Sigmoid colon (tissue), 7 donors: Measurements from ENCODE around the gene TSPAN32. TPM values are rescaled to one million over a fixed set of nuclear protein-coding genes. Genes with fewer than 3 reads are reported as not detected.

Experiments
- DNase-seq: peaks from one replicate; pipeline ENCODE4 v3.0.0-alpha.2; 2019
- H3K27ac ChIP-seq, 4 donors: fragments of 200-600 bp; sonication (generic); one replicate each; pipeline ENCODE4 v1.5.1; 2016 to 2019; ENCODE audit warnings: mild to moderate bottlenecking in 1 of 4
- H3K27me3 ChIP-seq, 3 donors: fragments of 200-600 bp; sonication (generic); one replicate each; pipeline ENCODE4 v1.5.1; 2019; ENCODE audit warnings: mild to moderate bottlenecking in 1 of 3
- H3K36me3 ChIP-seq, 4 donors: fragments of 200-600 bp; sonication (generic); one replicate each; pipeline ENCODE4 v1.5.1; 2016 to 2019
- H3K4me1 ChIP-seq, 4 donors: fragments of 200-600 bp; sonication (generic); one replicate each; pipeline ENCODE4 v1.5.1; 2017 to 2019
- H3K4me3 ChIP-seq, 4 donors: fragments of 200-600 bp; sonication (generic); one replicate each; pipeline ENCODE4 v1.5.1; 2017 to 2019; ENCODE audit warnings: mild to moderate bottlenecking in 2 of 4, moderate library complexity in 1 of 4
- H3K9me3 ChIP-seq, 4 donors: fragments of 200-600 bp in 3 of 4; sonication (generic) in 3 of 4; one replicate each; pipeline versions ENCODE4 v1.5.1 to v1.6.1; 2013 to 2019
- CTCF ChIP-seq, 4 experiments: fragments of 450-650 bp in 3 of 4; fragments of 200-600 bp in 1 of 4; IDR thresholded peaks; one replicate each; pipeline ENCODE4 v1.5.1; 2016 to 2019; ENCODE audit warnings: antibody characterized with exemption in 4 of 4, mild to moderate bottlenecking in 3 of 4, moderate library complexity in 2 of 4
- EP300 ChIP-seq, 4 donors: sonication (generic); formaldehyde crosslinking; IDR thresholded peaks; one replicate each; pipeline ENCODE4 v1.6.1; 2017; ENCODE audit warnings: antibody characterized with exemption in 4 of 4
- POLR2A ChIP-seq, 2 donors: fragments of 450-650 bp; IDR thresholded peaks; one replicate each; pipeline ENCODE4 v1.6.1; 2016; ENCODE audit warnings: antibody characterized with exemption in 2 of 2, mild to moderate bottlenecking in 2 of 2, moderate library complexity in 2 of 2
- POLR2AphosphoS5 ChIP-seq, 4 donors: sonication (generic); formaldehyde crosslinking; IDR thresholded peaks; one replicate each; pipeline ENCODE4 v1.6.1; 2017; ENCODE audit warnings: antibody characterized with exemption in 4 of 4
- WGBS, 2 donors: extraction: QIAGEN DNeasy Blood & Tissue Kit; methylation state at CpG; one replicate each; pipeline ENCODE4 v1.1.7; 2013; 5-methylcytosine and 5-hydroxymethylcytosine counted together
- intact Hi-C: fragments of 100-400 bp; cut with DNase I; formaldehyde crosslinking; loops from one replicate; pipeline ENCODE4 v1.15.1; 2023
- polyA plus RNA-seq, 3 donors: library from polyadenylated mRNA; stranded (reverse); fragments of 200-250 nt; gene quantifications; one replicate each; pipeline ENCODE4 v1.2.3, GENCODE V29; 2013
- total RNA-seq, 4 donors: library from RNA; depleted of rRNA; stranded (reverse); fragments of >200 nt; gene quantifications; one replicate each; pipeline ENCODE4 v1.1.0, GENCODE V29; 2016
- donor health status: healthy with polysubstance abuse.
- donor health status: Bipolar disorder and iron deficiency.
- donor health status: healthy.

The TSPAN32 gene
- total and polyA plus RNA-seq, 7 donors: 0.81 to 5.3 (median 1.1) TPM; not detected in 2

- intact Hi-C loops: no loop called here
- no peak for DNase-seq
- WGBS, 2 donors: 80 to 81% methylated on average over 21 of the region's 21 CpGs
Measured at GRCh38 chr11:2261436-2262230, 40.2 kb upstream of the TSPAN32 start.

GRCh38 chr11:2262301-2263070, 39.3 kb upstream of the TSPAN32 start:
- no peak for DNase-seq
- 81 to 89% methylated on average over 18 of the region's 18 CpGs for WGBS, 2 donors
- intact Hi-C loops: no loop called here

More at GRCh38 chr11:2261436-2262230, 40.2 kb upstream of the TSPAN32 start:
- Histone ChIP-seq H3K9me3 (no peaks in the 10 kb centered on the region), H3K4me3 (no peak overlapping the region), H3K27ac (no peak overlapping the region), H3K36me3 (no peaks in the 10 kb centered on the region), H3K4me1 (no peaks in the 10 kb centered on the region), H3K27me3 (peaks cover 0 to 17% (median 0%) of the 10 kb centered on the region in 3 donors)
- no peak for TF ChIP-seq POLR2AphosphoS5 (IDR thresholded peaks at IDR 0.05)
- no peak for TF ChIP-seq CTCF (IDR thresholded peaks at IDR 0.05)
- no peak for TF ChIP-seq POLR2A (IDR thresholded peaks at IDR 0.05)
- no peak for TF ChIP-seq EP300 (IDR thresholded peaks at IDR 0.05)

DNA sequence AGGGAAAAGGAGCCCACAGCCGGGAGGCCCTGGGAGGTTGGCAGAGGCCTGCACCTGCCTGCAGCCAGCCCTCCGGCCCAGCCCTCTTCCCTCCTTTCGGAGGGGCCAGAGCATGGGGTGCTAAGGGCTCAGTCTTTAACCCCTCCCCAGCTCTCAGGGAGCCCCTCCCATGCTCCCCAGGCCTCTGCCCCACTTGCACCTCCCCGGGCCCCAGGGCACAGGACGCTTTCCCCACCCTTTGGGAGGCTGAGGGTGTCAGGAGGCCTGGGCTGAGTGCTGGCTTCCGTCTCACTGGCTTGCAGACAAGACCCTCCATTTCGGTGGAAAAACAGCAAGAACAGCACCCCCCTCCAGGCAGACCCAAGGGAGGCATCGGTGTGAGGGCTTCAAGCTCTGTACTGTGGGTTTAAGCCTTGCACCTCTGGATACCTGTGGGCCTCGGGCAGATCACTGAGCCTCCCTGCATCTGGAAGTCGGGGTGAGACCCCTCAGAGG, 38.7 kb upstream of the TSPAN32 start:
- H3K9me3 ChIP-seq: no peaks in the 10 kb centered on the region
- WGBS, 2 donors: 29 to 68% methylated on average over 10 of the region's 10 CpGs

More at GRCh38 chr11:2262301-2263070, 39.3 kb upstream of the TSPAN32 start:
- peaks cover 0 to 22% (median 0%) of the 10 kb centered on the region in 3 donors for H3K27me3 ChIP-seq
- H3K36me3 ChIP-seq: no peaks in the 10 kb centered on the region
- TF ChIP-seq CTCF (IDR thresholded peaks at IDR 0.05): no peak
- TF ChIP-seq EP300 (IDR thresholded peaks at IDR 0.05): no peak
- TF ChIP-seq POLR2AphosphoS5 (IDR thresholded peaks at IDR 0.05): no peak
- no peak for TF ChIP-seq POLR2A (IDR thresholded peaks at IDR 0.05)
- H3K27ac ChIP-seq: no peak overlapping the region
- H3K4me3 ChIP-seq: no peak overlapping the region
- no peaks in the 10 kb centered on the region for H3K4me1 ChIP-seq
- no peaks in the 10 kb centered on the region for H3K9me3 ChIP-seq

More for the DNA sequence above, 38.7 kb upstream of the TSPAN32 start:
- Histone ChIP-seq H3K36me3 (no peaks in the 10 kb centered on the region), H3K27ac (no peak overlapping the region), H3K27me3 (peaks cover 0 to 29% (median 6%) of the 10 kb centered on the region in 3 donors), H3K4me1 (no peaks in the 10 kb centered on the region), H3K4me3 (no peak overlapping the region)
- TF ChIP-seq EP300 (IDR thresholded peaks at IDR 0.05) (no peak), POLR2A (IDR thresholded peaks at IDR 0.05) (no peak), POLR2AphosphoS5 (IDR thresholded peaks at IDR 0.05) (no peak), CTCF (IDR thresholded peaks at IDR 0.05) (no peak)
- intact Hi-C loops: no loop called here
- no peak for DNase-seq
